ENCODE measurements around the gene SURF1. TPM values are rescaled to one million over a fixed set of nuclear protein-coding genes. Genes with fewer than 3 reads are reported as not detected.
"Not testable (repeated sequence)": the region's sequence is repeated elsewhere in the genome, so short reads cannot be mapped to it uniquely, and the experiment has no call there.

The SURF1 gene
- total RNA-seq, 1 donor from 2014 or later = 56.1 TPM

DNA sequence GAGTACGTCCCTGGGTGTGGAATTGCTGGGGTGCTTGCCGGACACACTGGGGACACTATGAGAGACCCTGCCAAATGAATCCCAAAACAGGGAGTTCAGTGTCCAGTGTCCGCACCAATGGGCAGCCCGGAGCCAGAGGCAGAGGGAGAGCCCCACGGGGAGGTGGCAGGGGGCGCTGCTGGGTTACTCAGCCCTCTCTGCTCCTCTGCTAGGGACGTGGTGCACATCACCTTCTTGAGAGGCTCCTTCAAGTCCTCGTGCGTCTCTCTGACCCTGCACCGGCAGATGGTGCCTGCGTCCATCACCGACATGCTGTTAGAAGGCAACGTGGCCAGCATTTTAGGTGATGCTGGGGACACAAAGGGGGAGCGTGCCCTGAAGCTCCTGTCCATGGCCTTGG is 40.7 kb upstream of the SURF1 start:
- no peak overlapping the region for H3K4me3 Mint-ChIP-seq (ENCODE audit: unreplicated experiment)
- H3K4me1 Mint-ChIP-seq (ENCODE audit: low read depth, unreplicated experiment) = no peaks in the 10 kb centered on the region
- no peaks in the 10 kb centered on the region for H3K36me3 Mint-ChIP-seq (ENCODE audit: unreplicated experiment)
- no peak for TF ChIP-seq CTCF (IDR thresholded peaks at IDR 0.05; ENCODE audit: partially characterized antibody, unreplicated experiment)
- peak; percentile 53 for DNase-seq
- H3K27ac Mint-ChIP-seq (ENCODE audit: unreplicated experiment) = no peak overlapping the region
- H3K27me3 Mint-ChIP-seq (ENCODE audit: unreplicated experiment) = peaks cover 2% of the 10 kb centered on the region
- peaks cover 2% of the 10 kb centered on the region for H3K9me3 Mint-ChIP-seq (ENCODE audit: unreplicated experiment)

DNA sequence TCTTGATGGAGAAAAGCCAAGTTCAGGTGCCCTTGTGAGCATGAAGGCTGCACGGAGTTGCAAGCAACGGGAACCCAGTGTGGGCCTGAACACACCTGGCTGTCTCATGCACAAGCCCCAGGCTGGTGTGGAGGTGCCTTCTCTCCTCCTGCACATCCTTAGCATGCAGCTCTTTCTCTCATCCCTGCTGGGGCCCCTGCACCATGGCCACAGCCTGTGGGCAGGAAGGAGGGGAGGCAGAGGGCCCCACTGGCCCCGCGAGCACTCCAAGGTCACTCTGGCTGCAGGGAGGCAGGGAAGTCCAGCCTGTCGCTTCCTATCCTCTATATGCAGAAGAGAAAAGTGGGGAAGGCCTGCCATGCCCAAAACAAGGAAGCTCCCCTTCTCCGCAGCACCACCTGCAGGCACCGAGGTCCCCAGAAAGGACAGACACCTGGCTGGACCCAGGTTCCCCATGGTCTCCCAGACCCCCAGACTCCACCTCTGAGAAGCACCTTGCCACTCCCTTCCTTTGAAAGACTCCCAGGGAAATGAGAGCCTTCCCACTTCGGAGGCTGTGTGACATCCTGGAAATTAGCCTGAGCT is 38.5 kb upstream of the SURF1 start:
- no peak for TF ChIP-seq CTCF (IDR thresholded peaks at IDR 0.05; ENCODE audit: partially characterized antibody, unreplicated experiment)
- H3K27me3 Mint-ChIP-seq (ENCODE audit: unreplicated experiment) = peaks cover 4% of the 10 kb centered on the region
- H3K27ac Mint-ChIP-seq (ENCODE audit: unreplicated experiment) = no peak overlapping the region
- peaks cover 2% of the 10 kb centered on the region for H3K9me3 Mint-ChIP-seq (ENCODE audit: unreplicated experiment)
- H3K4me1 Mint-ChIP-seq (ENCODE audit: low read depth, unreplicated experiment) = peaks cover 2% of the 10 kb centered on the region
- H3K4me3 Mint-ChIP-seq (ENCODE audit: unreplicated experiment) = no peak overlapping the region
- no peaks in the 10 kb centered on the region for H3K36me3 Mint-ChIP-seq (ENCODE audit: unreplicated experiment)
- no peak for DNase-seq

DNA sequence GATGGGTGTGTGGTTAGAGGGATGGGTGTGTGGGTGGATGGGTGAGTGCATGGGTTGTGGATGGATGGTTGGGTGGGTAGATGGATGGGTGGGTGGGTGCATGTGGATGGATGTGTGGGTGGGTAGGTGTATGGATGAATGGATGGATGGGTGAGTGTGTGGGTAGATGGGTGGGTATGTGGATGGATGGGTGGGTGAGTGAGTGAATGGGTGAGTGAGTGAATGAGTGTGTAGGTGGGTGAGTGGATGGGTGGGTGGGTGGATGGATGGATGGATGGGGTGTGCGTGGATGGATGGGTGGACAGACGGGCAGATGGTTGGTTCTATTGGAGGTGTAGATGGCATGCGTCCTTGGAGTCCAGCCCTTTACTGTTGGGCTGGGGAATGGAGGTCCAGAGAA is 37.1 kb upstream of the SURF1 start:
- no peak for TF ChIP-seq CTCF (IDR thresholded peaks at IDR 0.05; ENCODE audit: partially characterized antibody, unreplicated experiment)
- Mint-ChIP-seq H3K36me3 (ENCODE audit: unreplicated experiment) (no peaks in the 10 kb centered on the region), H3K4me1 (ENCODE audit: low read depth, unreplicated experiment) (peaks cover 2% of the 10 kb centered on the region)

DNA sequence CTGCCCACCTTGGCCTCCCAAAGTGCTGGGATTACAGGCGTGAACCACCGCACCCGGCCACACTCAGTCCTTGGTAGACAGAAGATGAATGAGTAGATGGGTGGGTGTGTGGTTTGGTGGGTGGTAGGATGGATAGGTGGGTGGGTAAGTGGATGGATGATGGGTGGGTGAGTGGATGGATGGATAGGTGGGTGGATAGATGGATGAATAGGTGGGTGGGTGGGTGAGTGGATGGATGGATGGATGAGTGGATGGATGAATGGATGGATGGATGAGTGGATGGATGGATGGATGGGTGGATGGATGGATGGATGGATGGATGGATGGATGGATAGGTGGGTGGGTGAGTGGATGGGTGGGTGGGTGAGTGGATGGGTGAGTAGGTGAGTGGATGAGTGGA is 36.0 kb upstream of the SURF1 start:
- H3K36me3 Mint-ChIP-seq (ENCODE audit: unreplicated experiment); H3K27me3 Mint-ChIP-seq (ENCODE audit: unreplicated experiment); H3K4me3 Mint-ChIP-seq (ENCODE audit: unreplicated experiment); H3K27ac Mint-ChIP-seq (ENCODE audit: unreplicated experiment); DNase-seq; H3K4me1 Mint-ChIP-seq (ENCODE audit: low read depth, unreplicated experiment); H3K9me3 Mint-ChIP-seq (ENCODE audit: unreplicated experiment): not testable (repeated sequence)

More for the DNA sequence above, 37.1 kb upstream of the SURF1 start:
- DNase-seq = no peak
- H3K4me3 Mint-ChIP-seq (ENCODE audit: unreplicated experiment) = no peak overlapping the region
- peaks cover 2% of the 10 kb centered on the region for H3K27me3 Mint-ChIP-seq (ENCODE audit: unreplicated experiment)
- H3K9me3 Mint-ChIP-seq (ENCODE audit: unreplicated experiment) = peaks cover 2% of the 10 kb centered on the region
- no peak overlapping the region for H3K27ac Mint-ChIP-seq (ENCODE audit: unreplicated experiment)

GRCh38 chr9:133391449-133391848 is 35.2 kb upstream of the SURF1 start:
- peak overlapping the region; percentile 57 for H3K4me3 Mint-ChIP-seq (ENCODE audit: unreplicated experiment)
- not testable (repeated sequence) for H3K36me3 Mint-ChIP-seq (ENCODE audit: unreplicated experiment); DNase-seq; H3K9me3 Mint-ChIP-seq (ENCODE audit: unreplicated experiment); H3K4me1 Mint-ChIP-seq (ENCODE audit: low read depth, unreplicated experiment); H3K27me3 Mint-ChIP-seq (ENCODE audit: unreplicated experiment)
- H3K27ac Mint-ChIP-seq (ENCODE audit: unreplicated experiment) = peak overlapping the region; percentile 94

DNA sequence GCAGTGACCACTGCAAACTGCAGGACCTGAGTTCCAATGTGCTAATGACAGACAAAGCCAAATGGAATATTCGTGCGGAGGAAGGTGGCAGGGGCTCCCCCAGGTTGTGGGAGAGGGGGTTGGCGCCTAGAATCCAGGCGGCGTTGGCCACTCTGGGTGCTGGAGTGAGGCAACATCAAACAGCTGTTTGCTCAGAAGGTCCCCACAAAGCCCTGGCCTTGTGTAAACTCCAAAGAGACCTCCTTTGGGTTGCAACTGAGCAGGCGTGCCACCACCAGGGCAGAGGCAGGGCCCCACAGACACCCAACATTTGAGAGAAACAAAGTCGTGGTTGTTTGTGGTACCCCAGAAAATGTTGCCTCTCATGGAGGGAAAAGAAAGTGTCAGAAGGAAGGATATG is 34.4 kb upstream of the SURF1 start:
- Mint-ChIP-seq H3K4me3 (ENCODE audit: unreplicated experiment) (no peak overlapping the region), H3K9me3 (ENCODE audit: unreplicated experiment) (peaks cover 2% of the 10 kb centered on the region), H3K4me1 (ENCODE audit: low read depth, unreplicated experiment) (peaks cover 2% of the 10 kb centered on the region), H3K27ac (ENCODE audit: unreplicated experiment) (no peak overlapping the region), H3K27me3 (ENCODE audit: unreplicated experiment) (peaks cover 5% of the 10 kb centered on the region), H3K36me3 (ENCODE audit: unreplicated experiment) (no peaks in the 10 kb centered on the region)
- DNase-seq = no peak
- TF ChIP-seq CTCF (IDR thresholded peaks at IDR 0.05; ENCODE audit: partially characterized antibody, unreplicated experiment) = no peak
